Embryonic facial prominence (tissue), 1 donor: Measurements from ENCODE around the gene DGKA.
"Not testable (repeated sequence)": the region's sequence is repeated elsewhere in the genome, so short reads cannot be mapped to it uniquely, and the experiment has no call there.

Experiments
- DNase-seq: peaks from one replicate; pipeline ENCODE4 v3.0.0-alpha.2; 2016; ENCODE audit errors: extremely low spot score

Gene DGKA

GRCh38 chr12:55966408-55967281, 35.7 kb downstream of the DGKA start, which contains the start of gene CDK2:
Gene CDK2 (plus strand): TSS chr12:55966830. CDS start chr12:55967009, 179 bp downstream.
- peak; percentile 88 for DNase-seq

GRCh38 chr12:55969356-55969755, 38.4 kb downstream of the DGKA start:
- DNase-seq: no peak

- no peak for DNase-seq
Measured at GRCh38 chr12:55970775-55971174, 39.8 kb downstream of the DGKA start.

- DNase-seq: no peak
Measured at GRCh38 chr12:55972042-55972441, 41.1 kb downstream of the DGKA start.

- no peak for DNase-seq
Measured at GRCh38 chr12:55972456-55972855, 41.5 kb downstream of the DGKA start.

- DNase-seq: peak; percentile 26
Measured at GRCh38 chr12:55972911-55973598, 42.1 kb downstream of the DGKA start.

GRCh38 chr12:55973599-55974307, 42.8 kb downstream of the DGKA start, which contains the start of gene RAB5B:
Gene RAB5B (plus strand): TSS chr12:55974078. CDS start chr12:55986961, 12,883 bp downstream.
- DNase-seq: peak; percentile 100

- DNase-seq: no peak
Measured at GRCh38 chr12:55974308-55974730, 43.4 kb downstream of the DGKA start.

GRCh38 chr12:55978393-55978792, 47.4 kb downstream of the DGKA start:
- no peak for DNase-seq

GRCh38 chr12:55979069-55979468, 48.1 kb downstream of the DGKA start:
- DNase-seq: no peak

- DNase-seq: not testable (repeated sequence)
Measured at GRCh38 chr12:55981882-55982281, 50.9 kb downstream of the DGKA start.

GRCh38 chr12:55982319-55982936, 51.5 kb downstream of the DGKA start:
- DNase-seq: no peak

- no peak for DNase-seq
Measured at GRCh38 chr12:55983232-55983842, 52.4 kb downstream of the DGKA start.

- no peak for DNase-seq
Measured at GRCh38 chr12:55984861-55985260, 53.9 kb downstream of the DGKA start.

GRCh38 chr12:55985341-55985740, 54.4 kb downstream of the DGKA start:
- DNase-seq: no peak

- DNase-seq: not testable (repeated sequence)
Measured at GRCh38 chr12:55985976-55986375, 55.0 kb downstream of the DGKA start.

GRCh38 chr12:55991110-55991509, 60.1 kb downstream of the DGKA start:
- DNase-seq: no peak

GRCh38 chr12:55993230-55993853, 62.4 kb downstream of the DGKA start:
- DNase-seq: no peak

- no peak for DNase-seq
Measured at GRCh38 chr12:55995366-55995765, 64.4 kb downstream of the DGKA start.

- peak; percentile 27 for DNase-seq
Measured at GRCh38 chr12:55996201-55996714, 65.3 kb downstream of the DGKA start.
